GM15510 (cell line): ENCODE results near the gene TBX6.

Experiments
- POLR2A ChIP-seq: IDR thresholded peaks from 3 replicates; pipeline ENCODE4 v1.6.1; 2011; ENCODE audit warnings: borderline replicate concordance; ENCODE audit not compliant: insufficient read length; ENCODE audit errors: extremely low read depth

TBX6 gene

GRCh38 chr16:30091474-30092372, at the start of gene TBX6:
Gene TBX6, minus strand, starts transcription at chr16:30091924. Its CDS starts 731 bp downstream, at chr16:30091193.
- peak; percentile 76 for TF ChIP-seq POLR2A

- no peak for TF ChIP-seq POLR2A
Observed at GRCh38 chr16:30139583-30140481, 48.1 kb upstream of the TBX6 start.

GRCh38 chr16:30137897-30138296, 46.2 kb upstream of the TBX6 start:
- no peak for TF ChIP-seq POLR2A

- no peak for TF ChIP-seq POLR2A
Observed at GRCh38 chr16:30136971-30137605, 45.4 kb upstream of the TBX6 start.

- TF ChIP-seq POLR2A, result no peak
Observed at GRCh38 chr16:30132591-30132990, 40.9 kb upstream of the TBX6 start.

- no peak for TF ChIP-seq POLR2A
Observed at GRCh38 chr16:30131869-30132475, 40.2 kb upstream of the TBX6 start.

GRCh38 chr16:30127993-30128392, 36.3 kb upstream of the TBX6 start:
- no peak for TF ChIP-seq POLR2A

GRCh38 chr16:30124985-30125379, 33.3 kb upstream of the TBX6 start:
- TF ChIP-seq POLR2A, result no peak

- no peak for TF ChIP-seq POLR2A
Observed at GRCh38 chr16:30122604-30123160, 31.0 kb upstream of the TBX6 start.

- no peak for TF ChIP-seq POLR2A
Observed at GRCh38 chr16:30121741-30122571, 30.2 kb upstream of the TBX6 start.

GRCh38 chr16:30120340-30121105, 28.8 kb upstream of the TBX6 start:
- no peak for TF ChIP-seq POLR2A

GRCh38 chr16:30119428-30119827, 27.7 kb upstream of the TBX6 start:
- TF ChIP-seq POLR2A, result no peak

GRCh38 chr16:30117768-30118167, 26.0 kb upstream of the TBX6 start:
- TF ChIP-seq POLR2A, result no peak
